Retinal pigment epithelial cell (primary cell): Measurements from ENCODE around the gene MRPL49.

Experiments
- DNase-seq: peaks from one replicate; pipeline ENCODE4 v3.0.0-alpha.2; 2010; ENCODE audit warnings: low read depth
- H3K4me3 ChIP-seq: 2 replicates; pipeline ENCODE4 v1.5.1; 2011; ENCODE audit warnings: mild to moderate bottlenecking, low read length, control low read depth, moderate library complexity
- CTCF ChIP-seq: conservative IDR thresholded peaks from 2 replicates; pipeline ENCODE4 v1.5.1; 2011; ENCODE audit warnings: low read depth, low read length, control low read depth, inconsistent platforms

MRPL49 gene

GRCh38 chr11:65121865-65122696 is at the start of gene MRPL49, which contains the start of gene FAU:
Gene MRPL49 (plus strand): TSS chr11:65122321. CDS start chr11:65122347, 26 bp downstream.
Gene FAU (minus strand): TSS chr11:65122134. CDS start chr11:65121813, 321 bp downstream.
- peak; percentile 94 for DNase-seq
- no peak for TF ChIP-seq CTCF
- H3K4me3 ChIP-seq = peak within 1 kb of the TSS; percentile 98

- DNase-seq = no peak
- no peak for TF ChIP-seq CTCF
- H3K4me3 ChIP-seq = no peak overlapping the region
Measured at GRCh38 chr11:65072631-65072966, 49.5 kb upstream of the MRPL49 start.

GRCh38 chr11:65077451-65077850 is 44.7 kb upstream of the MRPL49 start:
- TF ChIP-seq CTCF = peak; percentile 5
- no peak overlapping the region for H3K4me3 ChIP-seq
- no peak for DNase-seq

- peak; percentile 74 for TF ChIP-seq CTCF
- DNase-seq = no peak
- H3K4me3 ChIP-seq = no peak overlapping the region
Measured at GRCh38 chr11:65078151-65078550, 44.0 kb upstream of the MRPL49 start.

GRCh38 chr11:65078786-65079342 is 43.3 kb upstream of the MRPL49 start:
- no peak overlapping the region for H3K4me3 ChIP-seq
- DNase-seq = no peak
- TF ChIP-seq CTCF = no peak

GRCh38 chr11:65083134-65083833 is 38.8 kb upstream of the MRPL49 start:
- H3K4me3 ChIP-seq = peak overlapping the region; percentile 72
- DNase-seq = no peak
- TF ChIP-seq CTCF = no peak
